ENCODE results near the gene CTSV.
"Not testable (repeated sequence)": the region's sequence is repeated elsewhere in the genome, so short reads cannot be mapped to it uniquely, and the experiment has no call there.

- TF ChIP-seq CTCF (optimal IDR thresholded peaks at IDR 0.05 in 1 of 3, IDR thresholded peaks at IDR 0.05 in 1 of 3, conservative IDR thresholded peaks at IDR 0.05 in 1 of 3; ENCODE audit: extremely low read depth in 1 of 3, insufficient read depth in 2 of 3, low read length in 3 of 3); EZH2 (IDR thresholded peaks at IDR 0.05; ENCODE audit: low read length): not testable (repeated sequence)
Measured at GRCh38 chr9:97084562-97084991, 45.6 kb upstream of the CTSV start.
